ENCODE results near the gene MS4A2. TPM values are rescaled to one million over a fixed set of nuclear protein-coding genes. Genes with fewer than 3 reads are reported as not detected.
"Not testable (repeated sequence)": the region's sequence is repeated elsewhere in the genome, so short reads cannot be mapped to it uniquely, and the experiment has no call there.

The MS4A2 gene
- not detected for total RNA-seq

- H3K4me3 Mint-ChIP-seq, result no peak within 1 kb of the TSS
- H3K27ac Mint-ChIP-seq, result no peak within 1 kb of the TSS
- POLR2A ChIA-PET, result no interaction called here
- DNase-seq (no peak), ATAC-seq (no peak)
- no peak for TF ChIP-seq CTCF (IDR thresholded peaks at IDR 0.05)
- intact Hi-C loops (cut with micrococcal nuclease), result no loop called here
- H3K36me3 Mint-ChIP-seq (ENCODE audit: low read depth), result no peaks in the 10 kb centered on the region
- peaks cover 23% of the 10 kb centered on the region for H3K27me3 Mint-ChIP-seq
- CTCF ChIA-PET, result no interaction called here
- H3K4me1 Mint-ChIP-seq (ENCODE audit: low read depth), result no peaks in the 10 kb centered on the region
- H3K9me3 Mint-ChIP-seq, result no peaks in the 10 kb centered on the region
Observed at GRCh38 chr11:60088364-60088763, at the start of gene MS4A2. MS4A2 (plus strand) TSS chr11:60088664; CDS start chr11:60088766, 102 bp downstream.

GRCh38 chr11:60040109-60040508, 48.4 kb upstream of the MS4A2 start, which contains the start of gene OOSP2:
OOSP2 (plus strand) TSS chr11:60040409; CDS start chr11:60040460, 51 bp downstream.
- Mint-ChIP-seq H3K36me3 (ENCODE audit: low read depth) (no peaks in the 10 kb centered on the region), H3K27ac (no peak within 1 kb of the TSS), H3K27me3 (no peaks in the 10 kb centered on the region), H3K4me3 (no peak within 1 kb of the TSS), H3K4me1 (ENCODE audit: low read depth) (no peaks in the 10 kb centered on the region), H3K9me3 (no peaks in the 10 kb centered on the region)
- intact Hi-C loops (cut with micrococcal nuclease), result no loop called here
- POLR2A ChIA-PET, result no interaction called here
- DNase-seq (no peak), ATAC-seq (no peak)
- CTCF ChIA-PET, result no interaction called here
- TF ChIP-seq CTCF (IDR thresholded peaks at IDR 0.05), result no peak

GRCh38 chr11:60050422-60050821, 38.0 kb upstream of the MS4A2 start:
- H3K27me3 Mint-ChIP-seq; H3K9me3 Mint-ChIP-seq; CTCF ChIA-PET; H3K4me1 Mint-ChIP-seq (ENCODE audit: low read depth); H3K36me3 Mint-ChIP-seq (ENCODE audit: low read depth); H3K4me3 Mint-ChIP-seq; H3K27ac Mint-ChIP-seq; intact Hi-C loops (cut with micrococcal nuclease); POLR2A ChIA-PET; ATAC-seq; DNase-seq: not testable (repeated sequence)

GRCh38 chr11:60050839-60051238, 37.6 kb upstream of the MS4A2 start:
- DNase-seq; H3K9me3 Mint-ChIP-seq; H3K4me1 Mint-ChIP-seq (ENCODE audit: low read depth); CTCF ChIA-PET; H3K27ac Mint-ChIP-seq; POLR2A ChIA-PET; H3K36me3 Mint-ChIP-seq (ENCODE audit: low read depth); ATAC-seq; H3K27me3 Mint-ChIP-seq; intact Hi-C loops (cut with micrococcal nuclease); H3K4me3 Mint-ChIP-seq: not testable (repeated sequence)

GRCh38 chr11:60056349-60056969, 32.0 kb upstream of the MS4A2 start, which contains the start of gene MS4A3:
MS4A3 (plus strand) TSS chr11:60056665; CDS start chr11:60061161, 4,496 bp downstream.
- H3K27ac Mint-ChIP-seq, result no peak within 1 kb of the TSS

More at GRCh38 chr11:60056349-60056969, 32.0 kb upstream of the MS4A2 start, which contains the start of gene MS4A3:
- Mint-ChIP-seq H3K27me3 (peaks cover 6% of the 10 kb centered on the region), H3K9me3 (peaks cover 2% of the 10 kb centered on the region), H3K4me1 (ENCODE audit: low read depth) (no peaks in the 10 kb centered on the region), H3K36me3 (ENCODE audit: low read depth) (no peaks in the 10 kb centered on the region), H3K4me3 (no peak within 1 kb of the TSS)
- POLR2A ChIA-PET, result no interaction called here
- CTCF ChIA-PET, result no interaction called here
- no peak for ATAC-seq
- TF ChIP-seq CTCF (IDR thresholded peaks at IDR 0.05), result no peak
- DNase-seq, result no peak
- intact Hi-C loops (cut with micrococcal nuclease), result no loop called here

Data from activated CD8-positive, alpha-beta T cell treated with anti-CD3 and anti-CD28 coated beads for 36 hours (primary cell).